ENCODE data around the gene HAVCR2.

HAVCR2 gene

GRCh38 chr5:157086751-157087359 is 22.0 kb downstream of the HAVCR2 start:
- Histone ChIP-seq H3K36me3 (no peaks in the 10 kb centered on the region), H3K4me3 (ENCODE audit: low read depth in 1 of 2, low read length in 1 of 2) (no peak overlapping the region), H3K27ac (no peak overlapping the region), H3K9me3 (no peaks in the 10 kb centered on the region), H3K4me1 (ENCODE audit: control insufficient read depth in 1 of 2, insufficient read depth in 1 of 2, low read depth in 1 of 2, low read length in 1 of 2) (no peaks in the 10 kb centered on the region), H3K27me3 (no peaks in the 10 kb centered on the region)
- TF ChIP-seq CTCF (IDR thresholded peaks at IDR 0.05), result no peak

DNA sequence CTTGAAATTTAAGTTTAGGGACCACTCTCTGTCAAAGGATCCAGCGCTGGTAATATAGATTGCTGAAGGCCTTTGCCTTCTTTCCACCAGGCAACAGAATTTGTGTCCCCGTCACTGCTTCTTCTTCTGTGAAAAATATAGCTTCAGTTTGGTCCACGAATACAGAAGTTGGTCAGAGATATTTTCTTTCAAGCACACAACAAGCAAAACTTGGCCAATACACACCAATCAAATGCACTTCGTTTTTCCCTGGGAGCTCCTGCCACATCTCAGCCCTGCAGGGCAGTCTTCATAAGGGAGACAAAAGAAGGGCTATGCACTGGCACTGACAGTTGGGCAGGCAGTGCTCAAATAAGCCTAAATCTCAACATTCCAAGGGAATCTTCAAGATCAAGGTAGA is 22.9 kb downstream of the HAVCR2 start:
- H3K4me1 ChIP-seq (ENCODE audit: control insufficient read depth in 1 of 2, insufficient read depth in 1 of 2, low read depth in 1 of 2, low read length in 1 of 2), result no peaks in the 10 kb centered on the region
- no peak overlapping the region for H3K4me3 ChIP-seq (ENCODE audit: low read depth in 1 of 2, low read length in 1 of 2)
- H3K27ac ChIP-seq, result no peak overlapping the region
- no peaks in the 10 kb centered on the region for H3K36me3 ChIP-seq
- no peaks in the 10 kb centered on the region for H3K9me3 ChIP-seq
- TF ChIP-seq CTCF (IDR thresholded peaks at IDR 0.05), result no peak
- no peaks in the 10 kb centered on the region for H3K27me3 ChIP-seq

GRCh38 chr5:157080286-157080685 is 28.6 kb downstream of the HAVCR2 start:
- no peaks in the 10 kb centered on the region for H3K36me3 ChIP-seq
- TF ChIP-seq CTCF (IDR thresholded peaks at IDR 0.05), result no peak
- no peaks in the 10 kb centered on the region for H3K27me3 ChIP-seq
- H3K4me1 ChIP-seq (ENCODE audit: control insufficient read depth in 1 of 2, insufficient read depth in 1 of 2, low read depth in 1 of 2, low read length in 1 of 2), result no peaks in the 10 kb centered on the region
- no peaks in the 10 kb centered on the region for H3K9me3 ChIP-seq
- H3K27ac ChIP-seq, result no peak overlapping the region
- H3K4me3 ChIP-seq (ENCODE audit: low read depth in 1 of 2, low read length in 1 of 2), result no peak overlapping the region

DNA sequence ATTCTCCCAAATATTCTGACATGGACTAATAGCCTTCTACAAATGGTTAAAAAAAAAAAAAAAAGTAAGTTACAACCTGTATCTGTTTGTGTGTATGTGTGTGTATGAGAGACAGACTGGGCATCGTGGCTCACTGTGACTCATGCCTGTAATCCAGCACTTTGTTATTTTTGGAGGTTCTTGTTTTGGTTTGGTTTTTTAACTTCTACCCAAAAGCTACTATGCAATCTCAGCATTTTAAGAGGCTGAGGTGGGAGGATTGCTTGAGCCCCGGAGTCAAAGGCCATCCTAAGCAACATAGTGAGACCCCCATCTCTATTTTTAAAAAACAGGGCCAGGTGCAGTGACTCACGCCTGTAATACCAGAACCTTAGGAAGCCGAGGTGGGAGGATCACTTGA is 32.3 kb downstream of the HAVCR2 start:
- no peak for TF ChIP-seq CTCF (IDR thresholded peaks at IDR 0.05)
- no peaks in the 10 kb centered on the region for H3K9me3 ChIP-seq
- H3K27me3 ChIP-seq, result no peaks in the 10 kb centered on the region
- H3K27ac ChIP-seq, result no peak overlapping the region
- H3K4me1 ChIP-seq (ENCODE audit: control insufficient read depth in 1 of 2, insufficient read depth in 1 of 2, low read depth in 1 of 2, low read length in 1 of 2), result no peaks in the 10 kb centered on the region
- H3K4me3 ChIP-seq (ENCODE audit: low read depth in 1 of 2, low read length in 1 of 2), result no peak overlapping the region
- no peaks in the 10 kb centered on the region for H3K36me3 ChIP-seq

DNA sequence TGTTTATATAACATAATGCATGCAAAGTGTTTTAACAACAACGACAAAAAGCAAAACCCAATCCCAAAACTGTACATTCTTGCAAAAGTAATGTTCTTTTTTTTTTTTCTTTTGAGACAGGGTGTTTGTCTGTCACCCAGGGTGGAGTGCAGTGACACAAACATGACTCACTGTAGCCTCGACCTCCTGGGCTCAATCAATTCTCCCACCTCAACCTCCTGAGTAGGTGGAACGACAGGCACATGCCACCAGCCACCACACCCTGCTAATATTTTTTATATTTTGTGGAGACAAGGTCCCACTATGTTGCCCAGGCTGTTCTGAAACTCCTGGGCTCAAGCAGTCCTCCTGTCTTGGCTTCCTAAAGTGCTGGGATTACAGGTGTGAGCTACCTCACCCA is 36.3 kb downstream of the HAVCR2 start:
- H3K27ac ChIP-seq, result no peak overlapping the region
- no peaks in the 10 kb centered on the region for H3K9me3 ChIP-seq
- H3K36me3 ChIP-seq, result no peaks in the 10 kb centered on the region
- no peak overlapping the region for H3K4me3 ChIP-seq (ENCODE audit: low read depth in 1 of 2, low read length in 1 of 2)
- H3K27me3 ChIP-seq, result no peaks in the 10 kb centered on the region
- no peak for TF ChIP-seq CTCF (IDR thresholded peaks at IDR 0.05)
- H3K4me1 ChIP-seq (ENCODE audit: control insufficient read depth in 1 of 2, insufficient read depth in 1 of 2, low read depth in 1 of 2, low read length in 1 of 2), result no peaks in the 10 kb centered on the region

- Histone ChIP-seq H3K4me3 (ENCODE audit: low read depth in 1 of 2, low read length in 1 of 2) (no peak overlapping the region), H3K27me3 (no peaks in the 10 kb centered on the region), H3K9me3 (no peaks in the 10 kb centered on the region), H3K4me1 (ENCODE audit: control insufficient read depth in 1 of 2, insufficient read depth in 1 of 2, low read depth in 1 of 2, low read length in 1 of 2) (no peaks in the 10 kb centered on the region), H3K36me3 (no peaks in the 10 kb centered on the region), H3K27ac (no peak overlapping the region)
- no peak for TF ChIP-seq CTCF (IDR thresholded peaks at IDR 0.05)
Measured at GRCh38 chr5:157069949-157070348, 38.9 kb downstream of the HAVCR2 start.
